ENCODE results near the gene C14orf119.

DNA sequence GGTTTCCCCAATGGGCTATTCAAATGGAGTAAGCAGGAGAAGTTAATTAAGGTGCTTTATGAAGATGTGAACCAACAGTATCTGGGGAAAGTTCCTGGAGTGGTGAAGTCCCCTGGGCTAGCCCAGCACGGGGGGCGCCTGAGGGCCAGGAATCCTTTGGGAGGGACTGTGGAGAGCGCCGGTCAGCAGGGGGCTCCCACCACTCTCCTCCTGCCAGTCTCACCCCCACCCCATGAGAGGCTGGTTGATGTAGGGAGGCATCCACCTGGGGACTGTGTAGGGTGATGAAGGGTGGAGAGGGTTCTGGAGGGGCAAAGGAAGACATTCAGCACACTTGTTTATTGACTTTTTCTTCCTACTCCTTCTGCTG, 19.3 kb downstream of the C14orf119 start:
- TF ChIP-seq, protein P1, sequence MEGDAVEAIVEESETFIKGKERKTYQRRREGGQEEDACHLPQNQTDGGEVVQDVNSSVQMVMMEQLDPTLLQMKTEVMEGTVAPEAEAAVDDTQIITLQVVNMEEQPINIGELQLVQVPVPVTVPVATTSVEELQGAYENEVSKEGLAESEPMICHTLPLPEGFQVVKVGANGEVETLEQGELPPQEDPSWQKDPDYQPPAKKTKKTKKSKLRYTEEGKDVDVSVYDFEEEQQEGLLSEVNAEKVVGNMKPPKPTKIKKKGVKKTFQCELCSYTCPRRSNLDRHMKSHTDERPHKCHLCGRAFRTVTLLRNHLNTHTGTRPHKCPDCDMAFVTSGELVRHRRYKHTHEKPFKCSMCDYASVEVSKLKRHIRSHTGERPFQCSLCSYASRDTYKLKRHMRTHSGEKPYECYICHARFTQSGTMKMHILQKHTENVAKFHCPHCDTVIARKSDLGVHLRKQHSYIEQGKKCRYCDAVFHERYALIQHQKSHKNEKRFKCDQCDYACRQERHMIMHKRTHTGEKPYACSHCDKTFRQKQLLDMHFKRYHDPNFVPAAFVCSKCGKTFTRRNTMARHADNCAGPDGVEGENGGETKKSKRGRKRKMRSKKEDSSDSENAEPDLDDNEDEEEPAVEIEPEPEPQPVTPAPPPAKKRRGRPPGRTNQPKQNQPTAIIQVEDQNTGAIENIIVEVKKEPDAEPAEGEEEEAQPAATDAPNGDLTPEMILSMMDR (IDR thresholded peaks at IDR 0.05 in 4 of 5, conservative IDR thresholded peaks at IDR 0.05 in 1 of 5) = no peak
- no peak for TF ChIP-seq POLR2A (IDR thresholded peaks at IDR 0.05)

All from gastrocnemius medialis (tissue), 4 donors.